WTC11 (cell line): Measurements from ENCODE around the gene RNF133.

Experiments
- JUN ChIP-seq: sonication (generic); formaldehyde crosslinking; IDR thresholded peaks from 2 replicates; pipeline ENCODE4 v1.8.0; 2023; ENCODE audit warnings: mild to moderate bottlenecking, missing genetic modification reagents
- MYBL2 ChIP-seq: sonication (generic); formaldehyde crosslinking; IDR thresholded peaks from 2 replicates; pipeline ENCODE4 v1.8.1; 2023; ENCODE audit warnings: mild to moderate bottlenecking, moderate library complexity, missing genetic modification reagents
- ZNF121 ChIP-seq: sonication (generic); formaldehyde crosslinking; IDR thresholded peaks from 2 replicates; pipeline ENCODE4 v1.8.0; 2023; ENCODE audit warnings: missing genetic modification reagents
- TF ChIP-seq, protein P1 (sequence below): fragments of 200-600 bp; IDR thresholded peaks from 2 replicates; pipeline ENCODE4 v1.8.0; 2022; ENCODE audit warnings: antibody characterized with exemption
- TF ChIP-seq, protein P2 (sequence below): sonication (generic); formaldehyde crosslinking; conservative IDR thresholded peaks from 2 replicates; pipeline ENCODE4 v1.8.1; 2022; ENCODE audit warnings: mild to moderate bottlenecking, missing genetic modification reagents
- TF ChIP-seq, protein P3 (sequence below): sonication (generic); formaldehyde crosslinking; IDR thresholded peaks from 2 replicates; pipeline ENCODE4 v1.8.1; 2023; ENCODE audit warnings: mild to moderate bottlenecking, missing genetic modification reagents
- TF ChIP-seq, protein P4 (sequence below): sonication (generic); formaldehyde crosslinking; IDR thresholded peaks from 2 replicates; pipeline ENCODE4 v1.8.1; 2022; ENCODE audit warnings: missing genetic modification reagents, borderline replicate concordance
- TF ChIP-seq, protein P5 (sequence below): sonication (generic); formaldehyde crosslinking; IDR thresholded peaks from 2 replicates; pipeline ENCODE4 v1.8.0; 2022; ENCODE audit warnings: mild to moderate bottlenecking, missing genetic modification reagents
- TF ChIP-seq, protein P6 (sequence below): sonication (generic); formaldehyde crosslinking; IDR thresholded peaks from 2 replicates; pipeline ENCODE4 v1.8.1; 2023; ENCODE audit warnings: mild to moderate bottlenecking, missing genetic modification reagents, moderate library complexity

DNA sequence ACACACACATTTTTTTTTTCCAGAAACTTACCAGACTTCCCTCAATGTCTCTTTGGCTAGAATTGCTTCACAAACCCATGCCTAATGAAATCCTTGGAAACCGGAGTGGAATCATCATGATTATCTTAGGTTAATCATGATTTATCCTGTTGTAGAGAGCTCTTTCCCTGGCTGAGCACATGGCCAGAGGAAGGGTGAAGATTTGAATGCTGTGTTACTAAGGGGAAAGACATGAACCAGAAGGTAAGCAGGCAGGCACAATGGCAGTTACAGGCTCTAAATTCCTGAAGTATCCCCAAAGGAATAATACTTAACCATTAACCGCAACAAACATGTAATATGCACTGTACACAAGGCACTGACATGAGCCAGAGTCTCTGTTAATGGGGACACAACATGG, 7.9 kb upstream of the RNF133 start:
- TF ChIP-seq, protein P1, sequence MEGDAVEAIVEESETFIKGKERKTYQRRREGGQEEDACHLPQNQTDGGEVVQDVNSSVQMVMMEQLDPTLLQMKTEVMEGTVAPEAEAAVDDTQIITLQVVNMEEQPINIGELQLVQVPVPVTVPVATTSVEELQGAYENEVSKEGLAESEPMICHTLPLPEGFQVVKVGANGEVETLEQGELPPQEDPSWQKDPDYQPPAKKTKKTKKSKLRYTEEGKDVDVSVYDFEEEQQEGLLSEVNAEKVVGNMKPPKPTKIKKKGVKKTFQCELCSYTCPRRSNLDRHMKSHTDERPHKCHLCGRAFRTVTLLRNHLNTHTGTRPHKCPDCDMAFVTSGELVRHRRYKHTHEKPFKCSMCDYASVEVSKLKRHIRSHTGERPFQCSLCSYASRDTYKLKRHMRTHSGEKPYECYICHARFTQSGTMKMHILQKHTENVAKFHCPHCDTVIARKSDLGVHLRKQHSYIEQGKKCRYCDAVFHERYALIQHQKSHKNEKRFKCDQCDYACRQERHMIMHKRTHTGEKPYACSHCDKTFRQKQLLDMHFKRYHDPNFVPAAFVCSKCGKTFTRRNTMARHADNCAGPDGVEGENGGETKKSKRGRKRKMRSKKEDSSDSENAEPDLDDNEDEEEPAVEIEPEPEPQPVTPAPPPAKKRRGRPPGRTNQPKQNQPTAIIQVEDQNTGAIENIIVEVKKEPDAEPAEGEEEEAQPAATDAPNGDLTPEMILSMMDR = no peak
- TF ChIP-seq, protein P2, sequence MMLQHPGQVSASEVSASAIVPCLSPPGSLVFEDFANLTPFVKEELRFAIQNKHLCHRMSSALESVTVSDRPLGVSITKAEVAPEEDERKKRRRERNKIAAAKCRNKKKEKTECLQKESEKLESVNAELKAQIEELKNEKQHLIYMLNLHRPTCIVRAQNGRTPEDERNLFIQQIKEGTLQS = no peak
- TF ChIP-seq, protein P3, sequence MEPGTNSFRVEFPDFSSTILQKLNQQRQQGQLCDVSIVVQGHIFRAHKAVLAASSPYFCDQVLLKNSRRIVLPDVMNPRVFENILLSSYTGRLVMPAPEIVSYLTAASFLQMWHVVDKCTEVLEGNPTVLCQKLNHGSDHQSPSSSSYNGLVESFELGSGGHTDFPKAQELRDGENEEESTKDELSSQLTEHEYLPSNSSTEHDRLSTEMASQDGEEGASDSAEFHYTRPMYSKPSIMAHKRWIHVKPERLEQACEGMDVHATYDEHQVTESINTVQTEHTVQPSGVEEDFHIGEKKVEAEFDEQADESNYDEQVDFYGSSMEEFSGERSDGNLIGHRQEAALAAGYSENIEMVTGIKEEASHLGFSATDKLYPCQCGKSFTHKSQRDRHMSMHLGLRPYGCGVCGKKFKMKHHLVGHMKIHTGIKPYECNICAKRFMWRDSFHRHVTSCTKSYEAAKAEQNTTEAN = no peak
- TF ChIP-seq ZNF121 (CRISPR knock-in tag) = no peak
- TF ChIP-seq, protein P4, sequence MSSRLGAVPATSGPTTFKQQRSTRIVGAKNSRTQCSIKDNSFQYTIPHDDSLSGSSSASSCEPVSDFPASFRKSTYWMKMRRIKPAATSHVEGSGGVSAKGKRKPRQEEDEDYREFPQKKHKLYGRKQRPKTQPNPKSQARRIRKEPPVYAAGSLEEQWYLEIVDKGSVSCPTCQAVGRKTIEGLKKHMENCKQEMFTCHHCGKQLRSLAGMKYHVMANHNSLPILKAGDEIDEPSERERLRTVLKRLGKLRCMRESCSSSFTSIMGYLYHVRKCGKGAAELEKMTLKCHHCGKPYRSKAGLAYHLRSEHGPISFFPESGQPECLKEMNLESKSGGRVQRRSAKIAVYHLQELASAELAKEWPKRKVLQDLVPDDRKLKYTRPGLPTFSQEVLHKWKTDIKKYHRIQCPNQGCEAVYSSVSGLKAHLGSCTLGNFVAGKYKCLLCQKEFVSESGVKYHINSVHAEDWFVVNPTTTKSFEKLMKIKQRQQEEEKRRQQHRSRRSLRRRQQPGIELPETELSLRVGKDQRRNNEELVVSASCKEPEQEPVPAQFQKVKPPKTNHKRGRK = no peak
- TF ChIP-seq, protein P5, sequence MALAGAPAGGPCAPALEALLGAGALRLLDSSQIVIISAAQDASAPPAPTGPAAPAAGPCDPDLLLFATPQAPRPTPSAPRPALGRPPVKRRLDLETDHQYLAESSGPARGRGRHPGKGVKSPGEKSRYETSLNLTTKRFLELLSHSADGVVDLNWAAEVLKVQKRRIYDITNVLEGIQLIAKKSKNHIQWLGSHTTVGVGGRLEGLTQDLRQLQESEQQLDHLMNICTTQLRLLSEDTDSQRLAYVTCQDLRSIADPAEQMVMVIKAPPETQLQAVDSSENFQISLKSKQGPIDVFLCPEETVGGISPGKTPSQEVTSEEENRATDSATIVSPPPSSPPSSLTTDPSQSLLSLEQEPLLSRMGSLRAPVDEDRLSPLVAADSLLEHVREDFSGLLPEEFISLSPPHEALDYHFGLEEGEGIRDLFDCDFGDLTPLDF (CRISPR knock-in tag) = no peak
- no peak for TF ChIP-seq JUN (CRISPR knock-in tag)
- no peak for TF ChIP-seq MYBL2 (CRISPR knock-in tag)
- TF ChIP-seq, protein P6, sequence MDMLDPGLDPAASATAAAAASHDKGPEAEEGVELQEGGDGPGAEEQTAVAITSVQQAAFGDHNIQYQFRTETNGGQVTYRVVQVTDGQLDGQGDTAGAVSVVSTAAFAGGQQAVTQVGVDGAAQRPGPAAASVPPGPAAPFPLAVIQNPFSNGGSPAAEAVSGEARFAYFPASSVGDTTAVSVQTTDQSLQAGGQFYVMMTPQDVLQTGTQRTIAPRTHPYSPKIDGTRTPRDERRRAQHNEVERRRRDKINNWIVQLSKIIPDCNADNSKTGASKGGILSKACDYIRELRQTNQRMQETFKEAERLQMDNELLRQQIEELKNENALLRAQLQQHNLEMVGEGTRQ (CRISPR knock-in tag) = no peak
